IMR-90 (cell line): Measurements from ENCODE around the gene SWI5. TPM values are rescaled to one million over a fixed set of nuclear protein-coding genes. Genes with fewer than 3 reads are reported as not detected.

ENCODE experiments used
- ATAC-seq: fragments of 200-7000 bp; cut with Tn5 transposase; 2 replicates; pipeline ENCODE4 v1.9.1; 2020; ENCODE audit warnings: low read depth, mild to moderate bottlenecking, moderate library complexity
- BruUV-seq: library from RNA; stranded (reverse); fragments of 400-500 nt; replicated peaks from 2 replicates; lab custom pipeline; 2021; lab: Mats Ljungman, UMichigan
- CTCF ChIA-PET: fragments of 300-600 bp; formaldehyde crosslinking; extraction: SDS; loops from one replicate; lab custom pipeline; 2021; ENCODE audit warnings: antibody characterized with exemption; lab: Yijun Ruan, JAX
- POLR2A ChIA-PET: fragments of 300-600 bp; sonication (Branson Sonifier 250); formaldehyde crosslinking; loops from one replicate; lab custom pipeline; 2022; ENCODE audit warnings: antibody characterized with exemption; ENCODE audit not compliant: unreplicated experiment; lab: Charles Lee
- DNase-seq: peaks from one replicate; pipeline ENCODE4 v3.0.0; 2013
- H2AFZ ChIP-seq: replicated peaks from 2 replicates; pipeline ENCODE3; 2013; ENCODE audit warnings: low read length, mild to moderate bottlenecking; ENCODE audit not compliant: poor library complexity
- H2AK5ac ChIP-seq: 2 replicates; pipeline ENCODE4 v1.6.1; 2013; ENCODE audit warnings: low read depth, low read length, inconsistent platforms
- H2AK9ac ChIP-seq: replicated peaks from 2 replicates; pipeline ENCODE3; 2013; ENCODE audit warnings: mild to moderate bottlenecking, low read depth, low read length, moderate library complexity; ENCODE audit not compliant: poor library complexity
- H2BK120ac ChIP-seq: 2 replicates; pipeline ENCODE4 v1.6.1; 2013; ENCODE audit warnings: low read depth, low read length, inconsistent platforms
- H2BK15ac ChIP-seq: 3 replicates; pipeline ENCODE4 v1.6.1; 2013; ENCODE audit warnings: low read depth, low read length, inconsistent platforms
- H2BK20ac ChIP-seq: 2 replicates; pipeline ENCODE4 v1.6.1; 2013; ENCODE audit warnings: low read depth, mild to moderate bottlenecking, inconsistent platforms, low read length, moderate library complexity
- H2BK5ac ChIP-seq: 2 replicates; pipeline ENCODE4 v1.6.1; 2013; ENCODE audit warnings: mild to moderate bottlenecking, low read depth, low read length, inconsistent platforms; ENCODE audit not compliant: poor library complexity, severe bottlenecking
- H3K14ac ChIP-seq: replicated peaks from 2 replicates; pipeline ENCODE4 v1.6.1; 2013; ENCODE audit warnings: low read depth, low read length, inconsistent platforms
- H3K18ac ChIP-seq: 2 replicates; pipeline ENCODE4 v1.6.1; 2013; ENCODE audit warnings: low read depth, low read length, control low read depth
- H3K23ac ChIP-seq: 2 replicates; pipeline ENCODE4 v1.6.1; 2013; ENCODE audit warnings: low read depth, low read length, inconsistent platforms
- H3K27ac ChIP-seq: 2 replicates; pipeline ENCODE4 v1.5.1; 2013; ENCODE audit warnings: mild to moderate bottlenecking, control low read depth, low read length; ENCODE audit not compliant: insufficient read depth
- H3K27me3 ChIP-seq: 2 replicates; pipeline ENCODE4 v1.6.1; 2013; ENCODE audit warnings: low read length; ENCODE audit not compliant: control insufficient read depth, insufficient read depth
- H3K36me3 ChIP-seq: 2 replicates; pipeline ENCODE4 v1.6.1; 2013; ENCODE audit warnings: low read length, mixed read lengths; ENCODE audit not compliant: control insufficient read depth, insufficient read depth
- H3K4ac ChIP-seq: 2 replicates; pipeline ENCODE4 v1.6.1; 2013; ENCODE audit warnings: low read depth, low read length, inconsistent platforms
- H3K4me1 ChIP-seq: 2 replicates; pipeline ENCODE4 v1.6.1; 2013; ENCODE audit warnings: low read length, mixed read lengths; ENCODE audit not compliant: control insufficient read depth, insufficient read depth
- H3K4me2 ChIP-seq: 2 replicates; pipeline ENCODE4 v1.6.1; 2013; ENCODE audit warnings: low read depth, mild to moderate bottlenecking, control low read depth, low read length, moderate library complexity
- H3K4me3 ChIP-seq: 2 replicates; pipeline ENCODE4 v1.5.1; 2013; ENCODE audit warnings: low read depth, mild to moderate bottlenecking, control low read depth, low read length, moderate library complexity; ENCODE audit not compliant: insufficient read depth
- H3K56ac ChIP-seq: 2 replicates; pipeline ENCODE4 v1.6.1; 2013; ENCODE audit warnings: low read length, inconsistent platforms; ENCODE audit not compliant: insufficient read depth; ENCODE audit errors: extremely low read depth
- H3K79me1 ChIP-seq, 2 experiments: 2 replicates each; pipeline ENCODE4 v1.6.1; 2013; ENCODE audit warnings: low read length in 2 of 2, inconsistent platforms in 1 of 2, low read depth in 1 of 2
- H3K9ac ChIP-seq: 2 replicates; pipeline ENCODE4 v1.6.1; 2013; ENCODE audit warnings: low read depth, low read length, control low read depth
- H3K9me1 ChIP-seq: 2 replicates; pipeline ENCODE4 v1.6.1; 2013; ENCODE audit warnings: low read length, inconsistent platforms; ENCODE audit not compliant: insufficient read depth
- H3K9me3 ChIP-seq: 2 replicates; pipeline ENCODE4 v1.6.1; 2013; ENCODE audit warnings: low read length; ENCODE audit not compliant: control insufficient read depth, insufficient read depth
- H4K20me1 ChIP-seq: 2 replicates; pipeline ENCODE4 v1.6.1; 2013; ENCODE audit warnings: low read length, inconsistent platforms; ENCODE audit not compliant: insufficient read depth
- H4K5ac ChIP-seq: 2 replicates; pipeline ENCODE4 v1.6.1; 2013; ENCODE audit warnings: mild to moderate bottlenecking, low read depth, low read length, control low read depth
- H4K8ac ChIP-seq, 2 experiments: 2 replicates each; pipeline ENCODE4 v1.6.1; 2013; ENCODE audit warnings: low read depth in 2 of 2, low read length in 2 of 2, control low read depth in 1 of 2, inconsistent platforms in 1 of 2
- H4K91ac ChIP-seq: 2 replicates; pipeline ENCODE4 v1.6.1; 2013; ENCODE audit warnings: low read depth, low read length, inconsistent platforms; ENCODE audit not compliant: insufficient read depth
- CEBPB ChIP-seq: IDR thresholded peaks from 2 replicates; pipeline ENCODE4 v1.6.1; 2012; ENCODE audit warnings: low read depth, low read length, improper control_type of control experiment
- RAD21 ChIP-seq: IDR thresholded peaks from 2 replicates; pipeline ENCODE4 v1.6.1; 2012; ENCODE audit warnings: low read length, improper control_type of control experiment
- RCOR1 ChIP-seq: IDR thresholded peaks from 2 replicates; pipeline ENCODE4 v1.6.1; 2012; ENCODE audit warnings: mild to moderate bottlenecking, low read length, improper control_type of control experiment; ENCODE audit not compliant: insufficient replicate concordance
- WGBS, 2 experiments: methylation state at CpG; one replicate each; pipeline versions ENCODE4 v1.1.5 to v1.1.7; 2013; ENCODE audit warnings: missing lambda C conversion rate in 2 of 2; ENCODE audit not compliant: insufficient read length in 1 of 2; ENCODE audit errors: extremely low coverage in 2 of 2; 5-methylcytosine and 5-hydroxymethylcytosine counted together
- dilution Hi-C: fragments of 300-500 bp; cut with HindIII; formaldehyde crosslinking; loops from one replicate; pipeline ENCODE4 v1.14.3; 2018; ENCODE audit warnings: low sequenced_read_pairs; ENCODE audit not compliant: unreplicated experiment
- in situ Hi-C: fragments of 300-500 bp; cut with MboI; formaldehyde crosslinking; loops from 3 replicates; pipeline ENCODE4 v1.14.3; 2019; ENCODE audit warnings: low sequenced_read_pairs, inconsistent platforms, mixed read lengths
- intact Hi-C: fragments of 100-400 bp; cut with micrococcal nuclease; formaldehyde crosslinking; loops from 2 replicates; pipeline ENCODE4 v1.10.0; 2022
- polyA plus RNA-seq, 3 experiments: library from polyadenylated mRNA; depleted of rRNA; stranded (reverse); fragments of >200 nt; gene quantifications; 2 replicates each; pipeline ENCODE4 v1.2.3, GENCODE V29; 2012; ENCODE audit warnings: low replicate concordance in 1 of 3
- total RNA-seq: library from RNA; depleted of rRNA; stranded (reverse); fragments of >200 nt; gene quantifications from 2 replicates; pipeline ENCODE4 v1.2.3, GENCODE V29; 2012
- TF ChIP-seq, protein P1 (sequence below): fragments of 150-350 bp; IDR thresholded peaks from 2 replicates; pipeline ENCODE4 v1.6.1; 2016; ENCODE audit warnings: low read depth, mild to moderate bottlenecking, low read length, moderate library complexity, borderline replicate concordance

Gene SWI5
- total and polyA plus RNA-seq, 2 of the 4 experiments (the other 2 are of a cell fraction) = 38.9 to 93.5 TPM

DNA sequence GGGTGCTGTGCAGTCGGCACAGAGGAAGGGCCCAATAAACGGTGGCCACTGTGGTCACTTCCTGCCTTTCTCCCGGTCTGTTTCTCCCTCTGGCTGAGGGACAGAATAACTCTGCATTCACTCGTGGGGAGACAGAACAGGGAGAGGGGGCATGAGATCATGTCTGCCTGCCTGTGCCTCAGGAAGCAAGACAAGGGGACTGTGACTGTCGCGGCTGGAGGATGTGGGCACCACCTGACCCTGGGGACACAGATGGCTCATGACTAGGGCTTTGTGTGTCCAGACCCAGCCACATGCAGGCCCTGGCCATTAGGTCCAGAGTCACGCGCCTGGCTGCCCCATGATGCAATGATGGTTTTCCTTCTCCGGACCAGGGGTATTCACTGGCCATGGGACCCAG is 40.3 kb downstream of the SWI5 start:
- 100% methylated on average over 2 of the region's 9 CpGs; no CpG with 5 or more reads in 1 of the 2 experiments for WGBS, 2 experiments
- H2AFZ ChIP-seq = no peak overlapping the region
- no TSS peak for BruUV-seq
- H2BK15ac ChIP-seq = no peak overlapping the region
- TF ChIP-seq RCOR1 = no peak
- TF ChIP-seq, protein P1, sequence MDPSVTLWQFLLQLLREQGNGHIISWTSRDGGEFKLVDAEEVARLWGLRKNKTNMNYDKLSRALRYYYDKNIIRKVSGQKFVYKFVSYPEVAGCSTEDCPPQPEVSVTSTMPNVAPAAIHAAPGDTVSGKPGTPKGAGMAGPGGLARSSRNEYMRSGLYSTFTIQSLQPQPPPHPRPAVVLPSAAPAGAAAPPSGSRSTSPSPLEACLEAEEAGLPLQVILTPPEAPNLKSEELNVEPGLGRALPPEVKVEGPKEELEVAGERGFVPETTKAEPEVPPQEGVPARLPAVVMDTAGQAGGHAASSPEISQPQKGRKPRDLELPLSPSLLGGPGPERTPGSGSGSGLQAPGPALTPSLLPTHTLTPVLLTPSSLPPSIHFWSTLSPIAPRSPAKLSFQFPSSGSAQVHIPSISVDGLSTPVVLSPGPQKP = no peak
- TF ChIP-seq RAD21 = no peak
- no peak for TF ChIP-seq CEBPB
- H3K18ac ChIP-seq = no peak overlapping the region
- H3K4ac ChIP-seq = no peak overlapping the region
- ChIA-PET CTCF (no interaction called here), POLR2A (no interaction called here)
- no peak overlapping the region for H2AK5ac ChIP-seq
- H3K23ac ChIP-seq = no peak overlapping the region
- H3K36me3 ChIP-seq = peaks cover 30% of the 10 kb centered on the region
- peaks cover 6 to 11% of the 10 kb centered on the region in 2 experiments for H3K79me1 ChIP-seq
- intact Hi-C loops = no loop called here
- H3K9me3 ChIP-seq = no peaks in the 10 kb centered on the region
- no peak overlapping the region for H3K14ac ChIP-seq
- H2BK20ac ChIP-seq = no peak overlapping the region
- in situ Hi-C loops = no loop called here
- peaks cover 2% of the 10 kb centered on the region; the same call in 1 of the 2 replicates for H3K9me1 ChIP-seq
- H2AK9ac ChIP-seq = no peak overlapping the region
- H2BK5ac ChIP-seq = no peak overlapping the region
- H3K9ac ChIP-seq = no peak overlapping the region
- H3K4me3 ChIP-seq = no peak overlapping the region
- no peak overlapping the region for H4K91ac ChIP-seq
- no peak overlapping the region for H2BK120ac ChIP-seq
- no peak overlapping the region for H3K27ac ChIP-seq
- H3K27me3 ChIP-seq = no peaks in the 10 kb centered on the region
- H4K20me1 ChIP-seq = no peaks in the 10 kb centered on the region
- no peak overlapping the region for H3K4me2 ChIP-seq
- H3K56ac ChIP-seq = no peak overlapping the region
- no peak overlapping the region for H4K5ac ChIP-seq
- no peak for ATAC-seq
- dilution Hi-C loops = no loop called here
- H3K4me1 ChIP-seq = peaks cover 1% of the 10 kb centered on the region; the same call in 1 of the 2 replicates
- no peak overlapping the region for H4K8ac ChIP-seq
- no peak for DNase-seq
